Measurements from ENCODE around the gene FXYD6. TPM values are rescaled to one million over a fixed set of nuclear protein-coding genes. Genes with fewer than 3 reads are reported as not detected.

The FXYD6 gene
- total and polyA plus RNA-seq, 2 donors, result 24.1 to 25.7 TPM

DNA sequence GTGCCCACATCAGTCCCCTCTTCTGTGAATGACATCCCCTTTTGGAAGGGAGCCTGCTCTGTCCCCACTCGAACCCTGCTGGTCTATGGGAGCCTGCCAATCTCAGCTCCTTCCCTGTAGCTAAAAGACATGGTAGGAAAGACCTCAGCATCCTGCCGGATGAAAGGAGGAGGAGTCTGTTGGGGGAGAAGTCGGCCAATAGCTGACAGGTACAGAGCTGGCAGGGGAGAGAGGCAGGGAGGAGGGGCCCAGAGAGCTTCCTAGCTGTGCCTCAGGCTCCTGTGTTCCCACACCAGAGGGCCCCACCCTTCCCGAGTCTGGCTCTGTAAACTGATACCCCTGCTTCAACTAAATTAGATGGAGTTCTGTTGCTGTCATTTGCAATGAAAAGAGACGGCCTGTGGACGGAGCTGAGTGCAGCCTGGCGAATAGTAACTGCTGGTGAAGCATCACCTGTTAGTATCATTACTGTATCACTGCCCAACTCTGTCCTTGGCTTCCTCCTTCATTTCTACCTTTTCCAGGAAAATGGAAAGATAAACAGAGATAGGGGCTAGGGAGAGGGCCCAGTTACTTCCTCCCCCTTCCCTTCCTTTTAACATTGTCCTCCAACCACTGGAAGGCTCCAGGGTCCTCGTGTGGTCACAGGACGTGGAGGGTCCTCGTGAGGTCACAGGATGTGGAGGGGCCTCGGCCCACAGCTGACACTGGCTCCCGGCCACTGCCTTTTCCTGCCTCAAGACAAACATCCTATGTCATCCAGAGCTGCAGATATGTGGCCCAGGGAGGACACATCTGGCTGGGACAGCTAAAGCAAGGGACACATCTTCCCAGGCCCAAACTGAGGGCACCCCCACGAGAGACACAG is 15.1 kb downstream of the FXYD6 start:
- Histone ChIP-seq H3K27me3 (ENCODE audit: control insufficient read depth in 2 of 2, insufficient read depth in 1 of 2, low read length in 1 of 2) (peaks cover 0 to 2% of the 10 kb centered on the region in 2 donors), H3K4me3 (ENCODE audit: low read length in 2 of 2) (no peak overlapping the region), H3K9me3 (ENCODE audit: control insufficient read depth in 2 of 2, insufficient read depth in 1 of 2, low read length in 1 of 2) (no peaks in the 10 kb centered on the region), H3K27ac (ENCODE audit: low read depth in 1 of 2, low read length in 1 of 2) (peak overlapping the region in 1 of 2 donors; percentile 30), H3K4me1 (ENCODE audit: control insufficient read depth in 2 of 2, insufficient read depth in 2 of 2, low read length in 2 of 2) (peaks cover 0 to 9% of the 10 kb centered on the region in 2 donors), H3K36me3 (ENCODE audit: control insufficient read depth in 2 of 2, insufficient read depth in 2 of 2, low read length in 1 of 2) (no peaks in the 10 kb centered on the region)
- 77% methylated on average over 13 of the region's 13 CpGs for WGBS
- no peak for DNase-seq (ENCODE audit: low read depth in 6 of 9, low spot score in 9 of 9)

DNA sequence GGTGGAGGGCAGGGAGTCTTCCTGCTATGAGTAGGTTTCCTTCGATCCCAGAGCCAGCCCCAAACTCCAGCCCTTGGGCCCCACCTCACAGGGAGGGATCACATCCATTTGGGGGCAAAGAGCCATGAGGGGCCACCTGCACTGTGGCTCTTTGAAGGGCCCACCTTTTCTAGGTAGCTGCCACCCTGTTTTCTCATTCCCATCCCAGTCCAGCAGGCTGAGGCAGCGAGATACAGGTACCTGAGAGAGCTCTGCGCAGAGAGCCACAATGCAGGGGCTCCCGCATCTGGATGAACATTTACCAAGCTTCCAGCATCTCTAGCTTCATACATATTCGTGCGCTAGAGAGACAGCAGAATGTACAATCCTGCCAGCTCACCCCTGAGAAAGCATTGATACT is 16.3 kb downstream of the FXYD6 start:
- Histone ChIP-seq H3K36me3 (ENCODE audit: control insufficient read depth in 2 of 2, insufficient read depth in 2 of 2, low read length in 1 of 2) (no peaks in the 10 kb centered on the region), H3K4me1 (ENCODE audit: control insufficient read depth in 2 of 2, insufficient read depth in 2 of 2, low read length in 2 of 2) (peaks cover 0 to 9% of the 10 kb centered on the region in 2 donors), H3K27ac (ENCODE audit: low read depth in 1 of 2, low read length in 1 of 2) (no peak overlapping the region), H3K4me3 (ENCODE audit: low read length in 2 of 2) (no peak overlapping the region), H3K9me3 (ENCODE audit: control insufficient read depth in 2 of 2, insufficient read depth in 1 of 2, low read length in 1 of 2) (no peaks in the 10 kb centered on the region), H3K27me3 (ENCODE audit: control insufficient read depth in 2 of 2, insufficient read depth in 1 of 2, low read length in 1 of 2) (peaks cover 0 to 2% of the 10 kb centered on the region in 2 donors)
- DNase-seq (ENCODE audit: low read depth in 6 of 9, low spot score in 9 of 9), result no peak
- 89% methylated on average over 6 of the region's 6 CpGs for WGBS

DNA sequence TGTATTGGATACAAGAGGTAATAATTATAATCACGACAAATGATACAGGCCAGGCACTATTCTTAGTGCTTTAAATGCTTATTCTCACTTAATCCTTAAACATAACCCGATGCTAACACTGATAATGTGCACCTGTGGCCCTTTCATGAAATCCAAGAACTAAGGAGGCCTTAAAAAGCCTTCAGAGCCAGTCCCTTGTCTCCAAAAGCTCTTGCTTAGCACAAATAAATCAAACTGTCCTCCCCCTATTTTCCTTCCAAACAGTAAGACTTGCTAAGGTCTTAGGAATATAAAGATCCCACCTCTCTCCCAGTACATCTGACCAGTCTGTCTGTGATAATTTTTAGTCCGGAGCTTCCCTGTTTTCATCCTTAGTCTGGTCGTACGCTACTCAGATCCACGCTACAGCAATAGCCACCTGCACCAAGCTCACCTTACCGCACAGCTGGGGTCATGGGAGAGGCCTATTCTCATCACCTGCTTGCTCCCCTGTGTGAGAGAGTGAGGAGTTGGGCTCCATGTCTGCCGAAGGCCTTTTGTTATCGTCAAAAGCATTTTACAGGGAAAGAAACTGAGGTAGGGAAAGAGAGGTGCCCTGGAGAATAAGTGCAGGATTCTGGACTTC is 16.9 kb downstream of the FXYD6 start:
- Histone ChIP-seq H3K4me1 (ENCODE audit: control insufficient read depth in 2 of 2, insufficient read depth in 2 of 2, low read length in 2 of 2) (peaks cover 0 to 9% of the 10 kb centered on the region in 2 donors), H3K27ac (ENCODE audit: low read depth in 1 of 2, low read length in 1 of 2) (no peak overlapping the region), H3K27me3 (ENCODE audit: control insufficient read depth in 2 of 2, insufficient read depth in 1 of 2, low read length in 1 of 2) (peaks cover 0 to 2% of the 10 kb centered on the region in 2 donors), H3K9me3 (ENCODE audit: control insufficient read depth in 2 of 2, insufficient read depth in 1 of 2, low read length in 1 of 2) (no peaks in the 10 kb centered on the region), H3K4me3 (ENCODE audit: low read length in 2 of 2) (no peak overlapping the region), H3K36me3 (ENCODE audit: control insufficient read depth in 2 of 2, insufficient read depth in 2 of 2, low read length in 1 of 2) (no peaks in the 10 kb centered on the region)
- no peak for DNase-seq (ENCODE audit: low read depth in 6 of 9, low spot score in 9 of 9)
- WGBS, result 92% methylated on average over 9 of the region's 9 CpGs

DNA sequence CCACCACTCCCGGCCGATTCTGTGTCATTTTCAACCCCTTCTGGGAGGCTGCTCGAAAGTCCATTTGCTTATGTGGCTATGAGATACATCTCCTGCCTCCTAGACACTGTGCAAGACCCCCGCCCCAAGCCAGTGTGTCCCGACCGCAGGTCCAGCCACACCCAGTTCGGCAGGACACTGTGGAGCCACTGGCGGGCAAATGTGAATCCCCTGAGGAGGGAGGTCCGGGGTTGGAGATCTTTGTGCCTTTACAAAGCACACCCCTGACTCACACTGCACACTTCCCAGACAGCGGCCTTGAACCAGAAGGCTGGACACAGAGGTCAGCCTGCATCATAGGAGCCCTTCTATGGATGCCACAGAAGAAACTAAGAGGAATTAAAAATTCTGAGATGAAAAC is 17.4 kb downstream of the FXYD6 start:
- Histone ChIP-seq H3K27ac (ENCODE audit: low read depth in 1 of 2, low read length in 1 of 2) (no peak overlapping the region), H3K9me3 (ENCODE audit: control insufficient read depth in 2 of 2, insufficient read depth in 1 of 2, low read length in 1 of 2) (no peaks in the 10 kb centered on the region), H3K36me3 (ENCODE audit: control insufficient read depth in 2 of 2, insufficient read depth in 2 of 2, low read length in 1 of 2) (no peaks in the 10 kb centered on the region), H3K27me3 (ENCODE audit: control insufficient read depth in 2 of 2, insufficient read depth in 1 of 2, low read length in 1 of 2) (peaks cover 0 to 2% of the 10 kb centered on the region in 2 donors), H3K4me3 (ENCODE audit: low read length in 2 of 2) (no peak overlapping the region), H3K4me1 (ENCODE audit: control insufficient read depth in 2 of 2, insufficient read depth in 2 of 2, low read length in 2 of 2) (peaks cover 0 to 11% of the 10 kb centered on the region in 2 donors)
- DNase-seq (ENCODE audit: low read depth in 6 of 9, low spot score in 9 of 9), result no peak
- WGBS, result 92% methylated on average over 10 of the region's 10 CpGs

DNA sequence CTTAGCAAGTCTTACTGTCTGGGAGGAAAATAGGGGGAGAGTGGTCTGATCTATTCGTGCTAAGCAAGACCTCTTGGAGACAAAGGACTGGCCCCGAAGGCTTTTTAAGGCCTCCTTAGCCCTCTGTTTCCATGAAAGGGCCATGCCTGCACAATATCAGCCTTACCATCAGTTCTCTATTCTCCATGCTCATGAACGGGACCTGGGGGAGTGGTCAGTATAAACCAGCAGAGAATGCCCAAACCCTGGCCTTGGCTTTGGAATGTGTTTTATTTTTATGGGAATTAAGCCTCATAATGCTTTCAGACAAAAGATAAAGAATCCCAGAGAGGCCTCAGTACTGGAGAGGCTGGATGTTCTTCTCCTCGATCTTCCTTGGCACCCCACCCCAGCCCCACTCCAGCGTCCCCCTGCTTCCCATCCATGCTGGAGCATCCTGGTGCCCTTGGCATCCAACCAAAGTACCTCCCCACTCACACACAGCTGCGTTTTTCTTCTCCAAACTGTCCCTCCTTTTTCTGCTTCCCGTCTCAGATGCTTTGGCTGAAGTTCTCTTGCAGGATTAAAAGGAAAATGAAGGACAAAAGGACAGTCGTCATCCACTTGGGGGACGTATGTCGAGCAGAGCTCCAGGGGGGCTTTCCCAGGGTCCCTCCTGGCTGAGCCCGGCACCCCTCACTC is 18.6 kb downstream of the FXYD6 start:
- Histone ChIP-seq H3K36me3 (ENCODE audit: control insufficient read depth in 2 of 2, insufficient read depth in 2 of 2, low read length in 1 of 2) (no peaks in the 10 kb centered on the region), H3K27ac (ENCODE audit: low read depth in 1 of 2, low read length in 1 of 2) (no peak overlapping the region)

DNA sequence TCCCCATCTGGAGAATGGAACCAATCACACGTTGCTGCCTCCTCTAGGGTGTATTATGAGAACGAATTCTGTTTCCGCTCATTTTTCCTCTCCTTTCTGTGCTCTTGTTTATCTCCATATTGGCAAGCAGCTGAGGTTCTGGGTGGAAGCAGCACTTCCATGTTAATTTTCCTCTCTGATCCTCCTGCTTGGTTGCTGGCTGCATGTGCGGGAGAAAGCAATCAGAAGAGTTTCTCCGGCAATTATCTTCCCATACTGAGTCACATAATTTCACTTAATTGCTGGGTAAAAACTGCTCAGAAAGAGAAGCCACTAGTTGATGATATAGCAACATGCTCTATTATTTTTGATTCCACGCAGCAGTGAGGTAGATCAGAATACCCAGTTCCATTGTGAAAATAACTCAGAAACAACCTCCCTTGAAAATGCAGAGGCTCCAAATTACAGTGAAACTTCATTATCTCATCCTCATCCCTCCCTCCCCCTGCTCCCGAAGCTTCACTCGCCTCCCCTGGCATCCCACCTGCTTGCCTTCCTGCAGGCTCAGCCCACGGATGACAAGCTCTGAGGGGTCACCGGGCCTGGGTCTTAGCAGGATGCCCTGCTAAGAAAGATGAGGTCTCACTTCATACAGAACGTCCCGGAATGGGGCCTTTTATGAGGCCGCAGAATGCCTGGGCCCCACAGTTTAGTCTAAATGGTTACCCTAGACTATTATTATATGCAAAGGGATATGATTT is 20.4 kb downstream of the FXYD6 start:
- Histone ChIP-seq H3K27me3 (ENCODE audit: control insufficient read depth in 2 of 2, insufficient read depth in 1 of 2, low read length in 1 of 2) (peaks cover 0 to 2% of the 10 kb centered on the region in 2 donors), H3K4me1 (ENCODE audit: control insufficient read depth in 2 of 2, insufficient read depth in 2 of 2, low read length in 2 of 2) (peaks cover 0 to 3% of the 10 kb centered on the region in 2 donors), H3K9me3 (ENCODE audit: control insufficient read depth in 2 of 2, insufficient read depth in 1 of 2, low read length in 1 of 2) (no peaks in the 10 kb centered on the region), H3K4me3 (ENCODE audit: low read length in 2 of 2) (no peak overlapping the region), H3K27ac (ENCODE audit: low read depth in 1 of 2, low read length in 1 of 2) (no peak overlapping the region), H3K36me3 (ENCODE audit: control insufficient read depth in 2 of 2, insufficient read depth in 2 of 2, low read length in 1 of 2) (no peaks in the 10 kb centered on the region)
- no peak for DNase-seq (ENCODE audit: low read depth in 6 of 9, low spot score in 9 of 9)
- WGBS, result 97% methylated on average over 13 of the region's 13 CpGs

More for the DNA sequence above, 18.6 kb downstream of the FXYD6 start:
- 95% methylated on average over 11 of the region's 11 CpGs for WGBS
- DNase-seq (ENCODE audit: low read depth in 6 of 9, low spot score in 9 of 9), result no peak
- no peak overlapping the region for H3K4me3 ChIP-seq (ENCODE audit: low read length in 2 of 2)
- no peaks in the 10 kb centered on the region for H3K9me3 ChIP-seq (ENCODE audit: control insufficient read depth in 2 of 2, insufficient read depth in 1 of 2, low read length in 1 of 2)
- H3K27me3 ChIP-seq (ENCODE audit: control insufficient read depth in 2 of 2, insufficient read depth in 1 of 2, low read length in 1 of 2), result peaks cover 0 to 2% of the 10 kb centered on the region in 2 donors
- peaks cover 0 to 12% of the 10 kb centered on the region in 2 donors for H3K4me1 ChIP-seq (ENCODE audit: control insufficient read depth in 2 of 2, insufficient read depth in 2 of 2, low read length in 2 of 2)

DNA sequence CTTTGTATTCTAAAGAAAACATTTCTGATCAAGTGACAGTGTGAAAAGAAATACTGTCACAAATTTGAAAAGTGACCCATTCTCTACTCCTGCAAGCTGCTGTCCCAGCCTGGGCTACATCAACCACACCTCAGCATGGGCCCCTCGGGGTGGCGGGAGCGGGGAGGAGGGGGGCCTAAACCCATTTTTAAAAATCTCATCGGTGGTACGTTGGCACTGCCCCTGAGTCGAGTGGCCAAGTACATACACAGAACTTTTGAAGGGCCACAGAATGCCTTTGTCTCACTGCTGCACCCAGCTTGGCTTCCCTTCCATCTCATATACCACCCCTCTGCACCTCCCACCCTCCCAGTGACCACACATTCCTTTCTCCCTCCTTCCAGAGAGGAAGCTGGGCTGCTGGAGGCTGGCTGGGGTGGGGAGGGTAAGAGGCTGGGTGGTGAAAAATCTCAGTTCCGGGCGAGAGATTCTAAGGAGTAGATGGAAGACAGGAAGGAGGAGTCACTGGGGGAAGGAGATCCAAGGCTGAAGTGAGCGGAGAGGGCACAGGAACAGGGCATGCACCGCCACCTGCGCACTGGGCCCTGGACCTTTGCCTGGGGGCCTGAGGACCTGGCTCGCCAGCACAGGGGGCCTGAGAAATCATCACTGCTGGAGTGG is 21.1 kb downstream of the FXYD6 start:
- Histone ChIP-seq H3K9me3 (ENCODE audit: control insufficient read depth in 2 of 2, insufficient read depth in 1 of 2, low read length in 1 of 2) (no peaks in the 10 kb centered on the region), H3K36me3 (ENCODE audit: control insufficient read depth in 2 of 2, insufficient read depth in 2 of 2, low read length in 1 of 2) (no peaks in the 10 kb centered on the region), H3K27ac (ENCODE audit: low read depth in 1 of 2, low read length in 1 of 2) (no peak overlapping the region), H3K4me1 (ENCODE audit: control insufficient read depth in 2 of 2, insufficient read depth in 2 of 2, low read length in 2 of 2) (peaks cover 0 to 3% of the 10 kb centered on the region in 2 donors), H3K4me3 (ENCODE audit: low read length in 2 of 2) (no peak overlapping the region), H3K27me3 (ENCODE audit: control insufficient read depth in 2 of 2, insufficient read depth in 1 of 2, low read length in 1 of 2) (peaks cover 0 to 2% of the 10 kb centered on the region in 2 donors)
- 95% methylated on average over 12 of the region's 12 CpGs for WGBS
- no peak for DNase-seq (ENCODE audit: low read depth in 6 of 9, low spot score in 9 of 9)

DNA sequence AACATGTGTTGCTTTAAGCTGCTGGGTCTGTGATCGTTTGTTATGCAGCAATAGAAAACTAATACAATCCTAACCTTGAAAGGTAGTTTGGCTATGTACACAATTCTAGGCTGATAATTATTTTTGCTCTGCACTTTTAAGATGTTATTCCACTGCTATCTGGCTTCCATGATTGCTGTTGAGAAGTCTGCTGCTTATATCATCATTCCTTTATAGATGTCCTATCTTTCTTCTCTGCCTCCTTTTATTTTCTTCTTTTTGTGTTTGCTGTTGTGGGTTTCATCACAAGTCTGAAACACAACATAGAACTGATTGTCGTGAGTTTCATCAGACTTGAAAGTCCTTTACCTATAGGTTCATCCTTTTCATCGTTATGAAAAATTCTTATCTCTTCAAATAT is 24.1 kb downstream of the FXYD6 start:
- WGBS, result 81% methylated on average over 3 of the region's 3 CpGs
- Histone ChIP-seq H3K27ac (ENCODE audit: low read depth in 1 of 2, low read length in 1 of 2) (no peak overlapping the region), H3K4me1 (ENCODE audit: control insufficient read depth in 2 of 2, insufficient read depth in 2 of 2, low read length in 2 of 2) (peaks cover 0 to 3% of the 10 kb centered on the region in 2 donors), H3K27me3 (ENCODE audit: control insufficient read depth in 2 of 2, insufficient read depth in 1 of 2, low read length in 1 of 2) (no peaks in the 10 kb centered on the region), H3K4me3 (ENCODE audit: low read length in 2 of 2) (no peak overlapping the region), H3K9me3 (ENCODE audit: control insufficient read depth in 2 of 2, insufficient read depth in 1 of 2, low read length in 1 of 2) (no peaks in the 10 kb centered on the region), H3K36me3 (ENCODE audit: control insufficient read depth in 2 of 2, insufficient read depth in 2 of 2, low read length in 1 of 2) (no peaks in the 10 kb centered on the region)
- no peak for DNase-seq (ENCODE audit: low read depth in 6 of 9, low spot score in 9 of 9)

Measured in thymus (tissue), 11 donors.